GM06990 (cell line): Measurements from ENCODE around the gene HDHD2.

Experiments used
- DNase-seq: peaks from one replicate; pipeline ENCODE4 v3.0.0-alpha.2; 2011; ENCODE audit not compliant: insufficient read length; ENCODE audit errors: extremely low read depth
- H3K27me3 ChIP-seq: replicated peaks from 2 replicates; pipeline ENCODE4 v1.6.0; 2011; ENCODE audit warnings: low read length; ENCODE audit not compliant: control insufficient read depth, insufficient read depth
- H3K36me3 ChIP-seq: 2 replicates; pipeline ENCODE4 v1.5.1; 2011; ENCODE audit warnings: low read length; ENCODE audit not compliant: control insufficient read depth, insufficient read depth
- H3K4me3 ChIP-seq: replicated peaks from 2 replicates; pipeline ENCODE4 v1.5.1; 2011; ENCODE audit warnings: low read depth, mild to moderate bottlenecking, control low read depth, low read length
- CTCF ChIP-seq: IDR thresholded peaks from 2 replicates; pipeline ENCODE4 v1.5.1; 2011; ENCODE audit warnings: low read length, control low read depth, mild to moderate bottlenecking, inconsistent platforms; ENCODE audit not compliant: insufficient read depth, poor library complexity, severe bottlenecking

Gene HDHD2

GRCh38 chr18:47151439-47151838 lies 1.1 kb upstream of the HDHD2 start:
- no peak for DNase-seq
- Histone ChIP-seq H3K36me3 (no peaks in the 10 kb centered on the region), H3K4me3 (peak overlapping the region; percentile 75), H3K27me3 (no peaks in the 10 kb centered on the region)
- TF ChIP-seq CTCF = no peak

GRCh38 chr18:47150824-47151366 lies 595 bp upstream of the HDHD2 start:
- Histone ChIP-seq H3K27me3 (no peaks in the 10 kb centered on the region), H3K4me3 (peak overlapping the region; percentile 75), H3K36me3 (no peaks in the 10 kb centered on the region)
- DNase-seq = peak; percentile 25
- TF ChIP-seq CTCF = no peak

- Histone ChIP-seq H3K27me3 (no peaks in the 10 kb centered on the region), H3K36me3 (no peaks in the 10 kb centered on the region), H3K4me3 (peak overlapping the region; percentile 75)
- no peak for DNase-seq
- TF ChIP-seq CTCF = no peak
Measured at GRCh38 chr18:47149457-47150028, 757 bp downstream of the HDHD2 start.

- no peak for TF ChIP-seq CTCF
- no peak for DNase-seq
- Histone ChIP-seq H3K27me3 (no peaks in the 10 kb centered on the region), H3K36me3 (no peaks in the 10 kb centered on the region), H3K4me3 (no peak overlapping the region)
Measured at GRCh38 chr18:47146206-47146605, 4.1 kb downstream of the HDHD2 start.

- Histone ChIP-seq H3K36me3 (no peaks in the 10 kb centered on the region), H3K4me3 (no peak overlapping the region), H3K27me3 (no peaks in the 10 kb centered on the region)
- DNase-seq = no peak
- no peak for TF ChIP-seq CTCF
Measured at GRCh38 chr18:47143899-47144485, 6.3 kb downstream of the HDHD2 start.
